Activated CD4-positive, CD25-positive, alpha-beta regulatory T cell treated with anti-CD3 and anti-CD28 coated beads, Interleukin-2, amount 50 U/mL, for 24 hours (primary cell): ENCODE measurements around the gene LAGE3.

Experiments used
- ATAC-seq, 2 donors: fragments of 150-1000 bp; cut with Tn5 transposase; one replicate each; pipeline ENCODE4 v1.10.0; 2021; ENCODE audit warnings: mild to moderate bottlenecking in 1 of 2, moderate library complexity in 1 of 2

Gene LAGE3

GRCh38 chrX:154431341-154431740 lies 47.7 kb downstream of the LAGE3 start:
- ATAC-seq, result no peak

- ATAC-seq, result no peak
Measured at GRCh38 chrX:154430916-154431315, 48.2 kb downstream of the LAGE3 start.

- no peak for ATAC-seq
Measured at GRCh38 chrX:154430479-154430878, 48.6 kb downstream of the LAGE3 start.

- no peak for ATAC-seq
Measured at GRCh38 chrX:154429711-154430110, 49.4 kb downstream of the LAGE3 start.

GRCh38 chrX:154428176-154429171 lies 50.6 kb downstream of the LAGE3 start, which contains the start of gene ATP6AP1:
Gene ATP6AP1 (plus strand): TSS chrX:154428677. CDS start chrX:154428693, 16 bp downstream.
- peak; percentile 99 to 100 for ATAC-seq
